ENCODE results near the gene GATB. TPM values are rescaled to one million over a fixed set of nuclear protein-coding genes. Genes with fewer than 3 reads are reported as not detected.

GATB gene
- total and polyA plus RNA-seq, 12 donors: 39.1 to 168 (median 88.5) TPM

DNA sequence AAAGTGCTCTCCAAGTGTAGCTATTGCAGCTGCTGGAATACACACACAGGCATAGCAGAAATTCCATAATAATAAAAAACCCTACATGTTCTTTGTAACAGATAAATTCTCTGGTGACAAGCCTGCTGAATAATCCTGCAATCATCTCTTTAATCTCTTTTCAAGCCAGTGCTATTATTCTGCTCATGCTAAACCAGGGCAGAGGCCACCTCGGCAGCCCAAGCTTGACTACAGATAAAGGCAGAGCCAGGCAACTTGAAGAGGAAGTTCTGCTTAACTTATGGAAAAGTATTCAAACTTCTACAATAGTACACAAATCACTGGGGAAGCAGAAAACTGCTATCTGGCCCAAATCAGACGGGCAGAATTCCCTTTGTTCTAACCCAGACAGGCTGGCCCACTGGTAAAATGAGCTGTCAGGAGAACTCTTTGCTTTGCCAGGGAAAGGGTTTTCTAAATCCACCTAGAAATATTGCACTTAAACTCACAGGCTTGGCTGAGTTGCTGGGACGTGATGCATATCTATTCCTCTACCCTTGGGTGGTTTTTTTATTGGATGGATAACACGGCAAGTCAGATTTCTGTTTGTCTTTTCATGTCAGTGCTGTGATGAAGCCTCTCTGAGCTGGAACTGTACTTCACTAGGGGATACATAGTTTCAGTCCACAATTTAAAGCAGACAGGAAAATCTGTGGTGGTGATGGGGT, 70.5 kb downstream of the GATB start:
- peak overlapping the region in 9 of 10 donors; percentile 16 to 93 (median 82) for H3K27ac ChIP-seq
- no peaks in the 10 kb centered on the region for H3K36me3 ChIP-seq
- intact Hi-C loops (cut with DNase I): loop anchor here in 1 of 10 donors (5.0 to 10.0 kb wide), 2 partner anchors 72 to 694 kb away; partner anchors contain the start of gene GATB
- 46 to 50% methylated on average over 4 of the region's 4 CpGs for WGBS, 2 donors
- peaks cover 28 to 92% (median 52%) of the 10 kb centered on the region in 9 donors for H3K4me1 ChIP-seq
- no peaks in the 10 kb centered on the region for H3K9me3 ChIP-seq
- H3K27me3 ChIP-seq: no peaks in the 10 kb centered on the region
- TF ChIP-seq, protein P1, sequence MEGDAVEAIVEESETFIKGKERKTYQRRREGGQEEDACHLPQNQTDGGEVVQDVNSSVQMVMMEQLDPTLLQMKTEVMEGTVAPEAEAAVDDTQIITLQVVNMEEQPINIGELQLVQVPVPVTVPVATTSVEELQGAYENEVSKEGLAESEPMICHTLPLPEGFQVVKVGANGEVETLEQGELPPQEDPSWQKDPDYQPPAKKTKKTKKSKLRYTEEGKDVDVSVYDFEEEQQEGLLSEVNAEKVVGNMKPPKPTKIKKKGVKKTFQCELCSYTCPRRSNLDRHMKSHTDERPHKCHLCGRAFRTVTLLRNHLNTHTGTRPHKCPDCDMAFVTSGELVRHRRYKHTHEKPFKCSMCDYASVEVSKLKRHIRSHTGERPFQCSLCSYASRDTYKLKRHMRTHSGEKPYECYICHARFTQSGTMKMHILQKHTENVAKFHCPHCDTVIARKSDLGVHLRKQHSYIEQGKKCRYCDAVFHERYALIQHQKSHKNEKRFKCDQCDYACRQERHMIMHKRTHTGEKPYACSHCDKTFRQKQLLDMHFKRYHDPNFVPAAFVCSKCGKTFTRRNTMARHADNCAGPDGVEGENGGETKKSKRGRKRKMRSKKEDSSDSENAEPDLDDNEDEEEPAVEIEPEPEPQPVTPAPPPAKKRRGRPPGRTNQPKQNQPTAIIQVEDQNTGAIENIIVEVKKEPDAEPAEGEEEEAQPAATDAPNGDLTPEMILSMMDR (IDR thresholded peaks at IDR 0.05): no peak
- DNase-seq (no peak), ATAC-seq (no peak)
- H3K4me3 ChIP-seq: no peak overlapping the region

DNA sequence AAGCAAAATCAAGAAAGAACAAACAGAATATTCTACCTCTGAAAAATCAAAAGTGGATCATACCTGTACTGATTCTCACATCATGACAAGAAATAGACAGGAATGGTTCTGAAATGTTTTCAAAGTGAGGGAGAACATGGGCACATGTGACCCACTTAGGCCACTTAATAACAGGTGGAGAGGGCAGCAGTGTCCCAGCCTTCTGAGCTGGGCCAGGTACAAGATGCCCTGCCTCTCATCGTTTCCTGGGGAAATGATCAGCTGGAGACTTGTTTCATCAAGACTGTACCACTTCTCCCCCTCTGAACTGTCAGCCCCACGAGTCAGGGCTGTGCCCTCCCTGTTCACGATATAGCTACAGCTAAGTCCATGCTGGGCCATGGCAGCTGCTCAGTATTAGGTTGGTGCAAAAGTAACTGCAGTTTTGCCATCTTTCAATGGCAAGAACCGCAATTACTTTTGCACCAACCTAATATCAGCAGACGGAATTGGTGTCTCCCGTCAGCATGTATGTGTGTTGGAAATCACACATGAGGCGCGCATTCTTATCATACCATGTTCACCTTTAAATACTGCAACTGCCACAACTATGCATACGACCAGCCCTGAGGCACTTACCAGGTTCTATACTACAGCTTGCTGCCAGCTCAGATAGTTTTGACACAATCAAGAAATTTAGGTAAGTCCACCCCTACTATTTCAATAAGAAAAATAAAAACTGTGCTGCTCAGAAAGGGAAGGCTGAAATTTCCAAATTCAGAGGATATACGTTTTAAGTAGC, 71.4 kb downstream of the GATB start:
- ATAC-seq (no peak), DNase-seq (no peak)
- Histone ChIP-seq H3K36me3 (no peaks in the 10 kb centered on the region), H3K4me1 (peaks cover 28 to 90% (median 52%) of the 10 kb centered on the region in 9 donors), H3K27ac (peak overlapping the region in 9 of 10 donors; percentile 31 to 93 (median 85)), H3K9me3 (no peaks in the 10 kb centered on the region), H3K4me3 (no peak overlapping the region), H3K27me3 (no peaks in the 10 kb centered on the region)
- intact Hi-C loops (cut with DNase I): loop anchor here in 3 of 10 donors (5.0 kb wide), 4 partner anchors 73 to 698 kb away; partner anchors contain the start of gene GATB (in 1 of the 3)
- 68 to 80% methylated on average over 10 of the region's 10 CpGs for WGBS, 2 donors
- TF ChIP-seq, protein P1 (IDR thresholded peaks at IDR 0.05): no peak

DNA sequence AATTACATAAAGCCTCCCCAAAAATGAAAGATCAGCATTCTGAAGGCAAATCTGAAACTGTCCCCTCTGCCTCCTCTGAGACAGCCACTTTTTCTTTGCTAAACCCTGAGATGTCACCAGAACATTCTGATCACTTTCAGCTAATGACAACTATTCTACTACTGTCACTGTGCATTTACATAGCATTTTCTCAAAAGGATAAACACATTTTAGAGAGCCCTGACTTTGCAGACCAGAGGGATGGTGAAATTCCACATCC, 72.1 kb downstream of the GATB start:
- Histone ChIP-seq H3K36me3 (no peaks in the 10 kb centered on the region), H3K4me3 (no peak overlapping the region), H3K27ac (peak overlapping the region; percentile 71 to 93 (median 84)), H3K9me3 (no peaks in the 10 kb centered on the region), H3K27me3 (no peaks in the 10 kb centered on the region), H3K4me1 (peaks cover 28 to 89% (median 51%) of the 10 kb centered on the region in 9 donors)
- intact Hi-C loops (cut with DNase I): loop anchor here in 3 of 10 donors (5.0 kb wide), 4 partner anchors 74 to 699 kb away; partner anchors contain the start of gene GATB (in 1 of the 3)
- TF ChIP-seq, protein P1 (IDR thresholded peaks at IDR 0.05): no peak
- DNase-seq: no peak
- ATAC-seq: no peak

DNA sequence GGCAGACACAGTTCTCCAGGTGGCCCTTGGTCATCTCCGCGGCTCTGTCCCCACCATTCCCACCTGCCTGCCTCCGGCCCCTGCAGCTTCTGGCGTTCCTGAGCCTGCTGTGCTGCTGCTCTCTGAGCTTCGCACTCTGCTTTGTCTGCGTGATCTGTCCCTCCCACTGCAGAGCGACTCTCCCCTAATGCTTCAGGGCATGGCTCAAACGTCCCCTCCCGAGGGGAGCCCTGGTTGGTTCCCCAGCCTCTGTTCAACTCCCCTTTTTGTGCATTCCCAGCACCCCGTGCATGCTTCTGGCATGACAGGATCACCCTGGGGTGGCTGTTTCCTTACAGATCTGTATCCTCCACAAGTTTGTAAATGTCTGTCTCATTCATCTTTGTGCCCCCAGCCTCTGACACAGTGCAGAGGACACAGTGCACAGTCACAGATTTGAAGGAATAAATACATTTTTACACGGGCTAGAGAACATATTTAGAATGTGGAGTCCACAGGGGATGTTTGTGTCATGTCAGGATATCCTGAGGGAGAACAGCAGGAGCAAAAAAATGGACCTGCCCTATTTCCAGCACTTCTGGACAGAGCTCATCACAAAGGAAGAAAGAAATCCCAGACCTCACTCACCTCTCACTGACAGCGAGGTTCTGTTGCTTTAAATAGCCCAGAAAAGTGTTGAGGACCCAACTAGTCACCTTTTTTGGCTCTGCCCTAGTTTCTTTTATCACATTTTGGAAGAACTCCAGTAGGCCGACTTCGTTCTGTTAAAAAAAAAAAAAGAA, 72.6 kb downstream of the GATB start:
- ATAC-seq (peak; percentile 19 to 66 (median 38)), DNase-seq (no peak)
- 20 to 34% methylated on average over 14 of the region's 14 CpGs for WGBS, 2 donors

More for the DNA sequence above, 72.6 kb downstream of the GATB start:
- intact Hi-C loops (cut with DNase I): loop anchor here in 3 of 10 donors (5.0 kb wide), 4 partner anchors 74 to 699 kb away; partner anchors contain the start of gene GATB (in 1 of the 3)
- H3K36me3 ChIP-seq: no peaks in the 10 kb centered on the region
- peaks cover 28 to 89% (median 51%) of the 10 kb centered on the region in 9 donors for H3K4me1 ChIP-seq
- H3K27me3 ChIP-seq: no peaks in the 10 kb centered on the region
- TF ChIP-seq, protein P1 (IDR thresholded peaks at IDR 0.05): no peak
- H3K4me3 ChIP-seq: no peak overlapping the region
- no peaks in the 10 kb centered on the region for H3K9me3 ChIP-seq
- peak overlapping the region; percentile 71 to 93 (median 84) for H3K27ac ChIP-seq
